H1 (cell line): ENCODE data around the gene GPS2. TPM values are rescaled to one million over a fixed set of nuclear protein-coding genes. Genes with fewer than 3 reads are reported as not detected.

Experiments used
- CTCF ChIA-PET: fragments of 300-600 bp; sonication (Branson Sonifier 250); formaldehyde crosslinking; loops from one replicate; lab custom pipeline; 2021; ENCODE audit not compliant: partially characterized antibody; lab: Charles Lee
- POLR2A ChIA-PET: fragments of 300-600 bp; sonication (Branson Sonifier 250); formaldehyde crosslinking; loops from one replicate; lab custom pipeline; 2021; ENCODE audit warnings: inconsistent platforms; ENCODE audit not compliant: partially characterized antibody; lab: Charles Lee
- DNase-seq, 2 experiments: peaks; one replicate each; pipeline versions ENCODE4 v3.0.0 to v3.0.0-alpha.2; 2010 to 2022; ENCODE audit warnings: low spot score in 2 of 2, low read depth in 1 of 2, mixed read lengths in 1 of 2
- FAIRE-seq: peaks from 2 replicates; lab custom pipeline; 2011; peaks lifted over from hg19 to GRCh38; lab: Jason Lieb, UNC
- H2AFZ ChIP-seq: 2 replicates; pipeline ENCODE4 v1.8.1; 2012; ENCODE audit warnings: low read length, inconsistent platforms
- H2AK5ac ChIP-seq: 2 replicates; pipeline ENCODE4 v1.6.1; 2013; ENCODE audit warnings: low read depth, low read length
- H2BK120ac ChIP-seq: replicated peaks from 2 replicates; pipeline ENCODE3; 2013; ENCODE audit warnings: low read depth, low read length, inconsistent platforms
- H2BK12ac ChIP-seq: 2 replicates; pipeline ENCODE4 v1.6.1; 2013; ENCODE audit warnings: low read depth, low read length
- H2BK15ac ChIP-seq: 2 replicates; pipeline ENCODE4 v1.6.1; 2013; ENCODE audit warnings: low read length
- H2BK20ac ChIP-seq: 2 replicates; pipeline ENCODE4 v1.6.1; 2013; ENCODE audit warnings: low read length
- H2BK5ac ChIP-seq: 2 replicates; pipeline ENCODE4 v1.6.1; 2013; ENCODE audit warnings: low read depth, low read length
- H3K14ac ChIP-seq: 2 replicates; pipeline ENCODE4 v1.6.1; 2013; ENCODE audit warnings: inconsistent platforms; ENCODE audit not compliant: insufficient read length
- H3K18ac ChIP-seq: 2 replicates; pipeline ENCODE4 v1.6.1; 2013; ENCODE audit warnings: low read length; ENCODE audit errors: extremely low read depth
- H3K23ac ChIP-seq: 2 replicates; pipeline ENCODE4 v1.6.1; 2013; ENCODE audit warnings: inconsistent platforms; ENCODE audit not compliant: insufficient read length
- H3K23me2 ChIP-seq: 2 replicates; pipeline ENCODE4 v1.6.1; 2013; ENCODE audit warnings: low read depth, low read length
- H3K27ac ChIP-seq: 2 replicates; pipeline ENCODE4 v1.6.1; 2011; ENCODE audit warnings: low read depth, low read length, inconsistent platforms
- H3K27me3 ChIP-seq, 4 experiments: replicated peaks in 1 of 4; 1 replicate in 1 of 4; 2 replicates in 3 of 4; pipeline versions ENCODE4 v1.6.1 to v1.8.1; 2011 to 2013; ENCODE audit warnings: low read length in 3 of 4, mild to moderate bottlenecking in 3 of 4, inconsistent platforms in 2 of 4, mixed read lengths in 2 of 4, moderate library complexity in 1 of 4; ENCODE audit not compliant: control insufficient read depth in 3 of 4, insufficient read depth in 3 of 4; ENCODE audit errors: extremely low read depth in 1 of 4
- H3K36me3 ChIP-seq, 4 experiments: 2 replicates each; pipeline versions ENCODE4 v1.6.1 to v1.8.1; 2011 to 2013; ENCODE audit warnings: mild to moderate bottlenecking in 4 of 4, low read length in 3 of 4, moderate library complexity in 2 of 4, control low read depth in 1 of 4, inconsistent platforms in 1 of 4; ENCODE audit not compliant: insufficient read depth in 4 of 4, control insufficient read depth in 2 of 4
- H3K4ac ChIP-seq: replicated peaks from 2 replicates; pipeline ENCODE3; 2013; ENCODE audit warnings: low read length, low read depth, mixed read lengths, inconsistent platforms; ENCODE audit not compliant: insufficient read length
- H3K4me1 ChIP-seq, 4 experiments: replicated peaks in 1 of 4; 1 replicate in 1 of 4; 2 replicates in 3 of 4; pipeline versions ENCODE4 v1.6.1 to v1.8.1; 2011 to 2013; ENCODE audit warnings: low read length in 3 of 4, inconsistent platforms in 2 of 4, mixed read lengths in 1 of 4; ENCODE audit not compliant: insufficient read depth in 4 of 4, control insufficient read depth in 3 of 4
- H3K4me2 ChIP-seq, 2 experiments: 2 replicates each; pipeline versions ENCODE4 v1.6.1 to v1.8.1; 2011 to 2013; ENCODE audit warnings: low read depth in 2 of 2, low read length in 2 of 2, control low read depth in 1 of 2, inconsistent platforms in 1 of 2, mild to moderate bottlenecking in 1 of 2; ENCODE audit not compliant: insufficient read depth in 1 of 2
- H3K4me3 ChIP-seq, 4 experiments: fragments of 200-600, 300-600 bp in 1 of 4; sonication (generic), shearing (Covaris generic), sonication (Bioruptor Twin) in 1 of 4; 2 replicates each; pipeline versions ENCODE4 v1.5.1 to v1.8.1; 2011 to 2016; ENCODE audit warnings: low read length in 4 of 4, low read depth in 3 of 4, control low read depth in 2 of 4, inconsistent platforms in 2 of 4, mild to moderate bottlenecking in 2 of 4, mixed read lengths in 1 of 4, moderate library complexity in 1 of 4; ENCODE audit not compliant: insufficient read depth in 2 of 4; ENCODE audit errors: extremely low read depth in 1 of 4
- H3K56ac ChIP-seq: replicated peaks from 2 replicates; pipeline ENCODE3; 2013; ENCODE audit warnings: low read depth, mild to moderate bottlenecking, mixed read lengths, low read length, inconsistent platforms; ENCODE audit not compliant: insufficient read length
- H3K79me1 ChIP-seq: 2 replicates; pipeline ENCODE4 v1.6.1; 2013; ENCODE audit warnings: low read depth, low read length, control low read depth
- H3K79me2 ChIP-seq, 2 experiments: 2 replicates each; pipeline versions ENCODE4 v1.6.1 to v1.8.1; 2012 to 2013; ENCODE audit warnings: low read length in 2 of 2, mild to moderate bottlenecking in 2 of 2, inconsistent platforms in 1 of 2; ENCODE audit not compliant: insufficient read depth in 2 of 2, control insufficient read depth in 1 of 2
- H3K9ac ChIP-seq, 4 experiments: replicated peaks in 1 of 4; 1 replicate in 1 of 4; 2 replicates in 3 of 4; pipeline versions ENCODE4 v1.6.1 to v1.8.1; 2011 to 2013; ENCODE audit warnings: low read depth in 3 of 4, low read length in 3 of 4, control low read depth in 2 of 4, mild to moderate bottlenecking in 2 of 4, moderate library complexity in 2 of 4, inconsistent platforms in 1 of 4; ENCODE audit errors: extremely low read depth in 1 of 4
- H3K9me3 ChIP-seq, 2 experiments: 2 replicates each; pipeline versions ENCODE4 v1.6.1 to v1.8.1; 2012 to 2013; ENCODE audit warnings: mild to moderate bottlenecking in 2 of 2, moderate library complexity in 2 of 2, control low read depth in 1 of 2, inconsistent platforms in 1 of 2, low read depth in 1 of 2, low read length in 1 of 2, mixed read lengths in 1 of 2; ENCODE audit not compliant: insufficient read depth in 2 of 2
- H4K20me1 ChIP-seq, 2 experiments: replicated peaks in 1 of 2; 2 replicates each; pipeline versions ENCODE3 to v1.8.1; 2011 to 2013; ENCODE audit warnings: inconsistent platforms in 2 of 2, low read length in 2 of 2, mild to moderate bottlenecking in 1 of 2; ENCODE audit not compliant: insufficient read depth in 2 of 2, control insufficient read depth in 1 of 2
- H4K5ac ChIP-seq: 2 replicates; pipeline ENCODE4 v1.6.1; 2013; ENCODE audit warnings: low read length, low read depth, mixed read lengths, inconsistent platforms; ENCODE audit not compliant: insufficient read length
- H4K8ac ChIP-seq: 2 replicates; pipeline ENCODE4 v1.8.0; 2013; ENCODE audit warnings: mild to moderate bottlenecking, moderate library complexity, low read length, inconsistent platforms; ENCODE audit not compliant: insufficient read depth; ENCODE audit errors: extremely low read depth
- H4K91ac ChIP-seq: replicated peaks from 2 replicates; pipeline ENCODE3; 2013; ENCODE audit warnings: low read length, mixed read lengths, inconsistent platforms; ENCODE audit not compliant: insufficient read length
- ATF3 ChIP-seq: IDR thresholded peaks from 2 replicates; pipeline ENCODE4 v1.6.1; 2011; ENCODE audit warnings: low read depth, mild to moderate bottlenecking, low read length; ENCODE audit not compliant: insufficient read depth
- CBX5 ChIP-seq: fragments of 300-800, 300-1000 bp; sonication (generic); IDR thresholded peaks from 2 replicates; pipeline ENCODE4 v1.7.1; 2016; ENCODE audit warnings: antibody characterized with exemption, low read length, low read depth
- CEBPB ChIP-seq: IDR thresholded peaks from 2 replicates; pipeline ENCODE4 v1.6.1; 2012; ENCODE audit warnings: low read depth, low read length
- EZH2 ChIP-seq: fragments of 200-600 bp; sonication (generic); IDR thresholded peaks from 2 replicates; pipeline ENCODE4 v1.7.1; 2012; ENCODE audit warnings: low read depth, mild to moderate bottlenecking, moderate library complexity, low read length, inconsistent platforms; ENCODE audit not compliant: severe bottlenecking
- FOSL1 ChIP-seq: IDR thresholded peaks from 2 replicates; pipeline ENCODE4 v1.6.1; 2011; ENCODE audit warnings: mild to moderate bottlenecking, low read depth, low read length, moderate library complexity; ENCODE audit not compliant: insufficient read depth
- HDAC6 ChIP-seq: IDR thresholded peaks from one replicate; pipeline ENCODE4 v1.7.1; 2012; ENCODE audit warnings: low read depth, mild to moderate bottlenecking, inconsistent platforms, low read length, moderate library complexity
- KDM4A ChIP-seq: IDR thresholded peaks from one replicate; pipeline ENCODE4 v1.7.1; 2012; ENCODE audit warnings: low read depth, mild to moderate bottlenecking, moderate library complexity, low read length, inconsistent platforms; ENCODE audit not compliant: severe bottlenecking
- MAX ChIP-seq: IDR thresholded peaks from 2 replicates; pipeline ENCODE4 v1.6.1; 2012; ENCODE audit warnings: inconsistent platforms
- POLR2AphosphoS5 ChIP-seq: IDR thresholded peaks from 2 replicates; pipeline ENCODE4 v1.6.1; 2011; ENCODE audit warnings: low read depth, low read length
- RFX5 ChIP-seq: IDR thresholded peaks from 2 replicates; pipeline ENCODE4 v1.6.1; 2011; ENCODE audit warnings: low read depth, low read length, improper control_type of control experiment, borderline replicate concordance
- SP4 ChIP-seq: IDR thresholded peaks from 2 replicates; pipeline ENCODE4 v1.6.1; 2012; ENCODE audit warnings: low read length, inconsistent platforms
- USF2 ChIP-seq: IDR thresholded peaks from 2 replicates; pipeline ENCODE4 v1.6.1; 2011; ENCODE audit warnings: low read length, improper control_type of control experiment
- WGBS, 2 experiments: shearing (Covaris generic) in 1 of 2; methylation state at CpG; one replicate each; pipeline versions ENCODE4 v1.1.6 to v1.1.7; 2013 to 2015; ENCODE audit warnings: low lambda C conversion rate in 2 of 2, mixed read lengths in 2 of 2, inconsistent platforms in 1 of 2, low coverage in 1 of 2, missing lambda C conversion rate in 1 of 2; ENCODE audit not compliant: insufficient replicate concordance in 2 of 2, insufficient coverage in 1 of 2, insufficient read length in 1 of 2; ENCODE audit errors: extremely low coverage in 1 of 2, missing lambda C conversion rate in 1 of 2; 5-methylcytosine and 5-hydroxymethylcytosine counted together
- polyA plus RNA-seq, 7 experiments: library from polyadenylated mRNA; depleted of rRNA in 3 of 7; stranded (reverse) in 5 of 7; unstranded in 2 of 7; fragments of >200 nt in 5 of 7; fragments of 200-250 nt in 2 of 7; gene quantifications; 1 replicate in 5 of 7; 2 replicates in 1 of 7; 4 replicates in 1 of 7; pipeline versions ENCODE4 v1.2.1 to v1.2.3, GENCODE V29; 2011 to 2013; ENCODE audit warnings: missing spikeins in 2 of 7, mixed read lengths in 2 of 7
- total RNA-seq: library from RNA; stranded (reverse); fragmentation: NEBNext Ultra II Directional; extraction: Animal tissue kit (Norgen Biotek cat#: 25700); gene quantifications from 2 replicates; pipeline ENCODE4 v1.2.1, GENCODE V29; 2021

The GPS2 gene
- total and polyA plus RNA-seq, 2 of the 8 experiments (the other 6 are each of a cell fraction or from before 2014, with no cell fraction given) = 67.0 to 152 TPM

- no peaks in the 10 kb centered on the region; the same call in 1 of the 2 replicates for H3K23me2 ChIP-seq
- H3K4me1 ChIP-seq = peaks cover 3 to 13% (median 11%) of the 10 kb centered on the region in 4 experiments
- no peaks in the 10 kb centered on the region for H3K79me2 ChIP-seq
- no peak overlapping the region for H2BK120ac ChIP-seq
- no peak overlapping the region for H4K91ac ChIP-seq
- no peaks in the 10 kb centered on the region for H3K9me3 ChIP-seq
- no peak overlapping the region for H4K5ac ChIP-seq
- H3K14ac ChIP-seq = no peak overlapping the region
- ChIA-PET POLR2A (interaction anchor here (1.5 to 6.9 kb wide), 3 partner anchors 13 to 31 kb away, joined by 7 to 93 read pairs (median 40); partner anchors contain the start of genes GPS2 and NEURL4), CTCF (interaction anchor here (1.8 to 14.1 kb wide), 2 partner anchors 9 to 13 kb away, joined by 5 to 167 read pairs; partner anchors contain the start of gene NEURL4)
- no peaks in the 10 kb centered on the region for H4K20me1 ChIP-seq
- no peak overlapping the region for H3K23ac ChIP-seq
- no peak overlapping the region for H2AFZ ChIP-seq
- no peak overlapping the region for H4K8ac ChIP-seq
- no peak overlapping the region for H2BK12ac ChIP-seq
- no peak overlapping the region for H3K4ac ChIP-seq
- H3K36me3 ChIP-seq = no peaks in the 10 kb centered on the region; a peak in 1 of 8 replicates
- no peak for FAIRE-seq
- no peak overlapping the region for H3K4me2 ChIP-seq
- TF ChIP-seq FOSL1 (no peak), ATF3 (no peak), CBX5 (no peak), HDAC6 (no peak), SP4 (no peak), POLR2AphosphoS5 (no peak), CEBPB (no peak), MAX (no peak), RFX5 (no peak), EZH2 (no peak), KDM4A (no peak), USF2 (no peak)
- H3K56ac ChIP-seq = no peak overlapping the region
- no peak overlapping the region for H2BK15ac ChIP-seq
- H3K9ac ChIP-seq = no peak overlapping the region
- H3K18ac ChIP-seq = no peak overlapping the region
- H3K79me1 ChIP-seq = no peaks in the 10 kb centered on the region
- H2BK5ac ChIP-seq = no peak overlapping the region
- no peak overlapping the region for H2BK20ac ChIP-seq
- WGBS, 2 experiments = 97% methylated on average over 2 of the region's 2 CpGs; no CpG with 5 or more reads in 1 of the 2 experiments
- no peaks in the 10 kb centered on the region for H3K27me3 ChIP-seq
- no peak overlapping the region for H3K4me3 ChIP-seq
- DNase-seq = no peak
- no peak overlapping the region for H2AK5ac ChIP-seq
- no peak overlapping the region for H3K27ac ChIP-seq
Observed at GRCh38 chr17:7340179-7340578, 25.0 kb upstream of the GPS2 start.
